Measurements from ENCODE around the gene GLI1. TPM values are rescaled to one million over a fixed set of nuclear protein-coding genes. Genes with fewer than 3 reads are reported as not detected.

The GLI1 gene
- total and polyA plus RNA-seq, 2 of the 13 experiments (the other 11 are each of a cell fraction or from before 2014, with no cell fraction given), result 0.09 to 0.20 TPM

GRCh38 chr12:57451233-57451778 is 8.3 kb upstream of the GLI1 start (continued):
- no peak for TF ChIP-seq TIGD3 (CRISPR knock-in tag; IDR thresholded peaks at IDR 0.05; ENCODE audit: borderline replicate concordance)
- TF ChIP-seq ZBTB40 (IDR thresholded peaks at IDR 0.05), result no peak
- peak; percentile 83 for TF ChIP-seq ZBTB40 (CRISPR knock-in tag; IDR thresholded peaks at IDR 0.05)
- no peak for TF ChIP-seq PAF1 (CRISPR knock-in tag; IDR thresholded peaks at IDR 0.05)
- no peak for TF ChIP-seq HNRNPLL (IDR thresholded peaks at IDR 0.05; ENCODE audit: low read depth, low read length, poor library complexity, severe bottlenecking)
- TF ChIP-seq ZNF275 (CRISPR knock-in tag; IDR thresholded peaks at IDR 0.05; ENCODE audit: borderline replicate concordance), result no peak
- TF ChIP-seq GFI1 (CRISPR knock-in tag; IDR thresholded peaks at IDR 0.05; ENCODE audit: borderline replicate concordance), result peak; percentile 91
- TF ChIP-seq ZNF12 (CRISPR knock-in tag; IDR thresholded peaks at IDR 0.05), result peak; percentile 77; the same call in 1 of the 2 replicates
- TF ChIP-seq ZFP36 (IDR thresholded peaks at IDR 0.05; ENCODE audit: borderline replicate concordance, low read depth, low read length, partially characterized antibody), result no peak
- no peak for TF ChIP-seq ZFP62 (CRISPR knock-in tag; IDR thresholded peaks at IDR 0.05)
- TF ChIP-seq ZNF34 (CRISPR knock-in tag; IDR thresholded peaks at IDR 0.05; ENCODE audit: borderline replicate concordance), result peak; percentile 85; the same call in 1 of the 2 replicates
- TF ChIP-seq ZBTB49 (CRISPR knock-in tag; IDR thresholded peaks at IDR 0.05; ENCODE audit: borderline replicate concordance), result 0 out of 2 replicates have a peak, but pooled peaks have one; percentile 26
- no peak for TF ChIP-seq ZNF143 (CRISPR knock-in tag; IDR thresholded peaks at IDR 0.05)

Measured in HepG2 (cell line).